H1 (cell line): ENCODE results near the gene DLL4. TPM values are rescaled to one million over a fixed set of nuclear protein-coding genes. Genes with fewer than 3 reads are reported as not detected.

Source experiments
- CREB1 ChIP-seq: IDR thresholded peaks from 2 replicates; pipeline ENCODE4 v1.6.1; 2012; ENCODE audit warnings: inconsistent platforms
- polyA plus RNA-seq, 7 experiments: library from polyadenylated mRNA; depleted of rRNA in 3 of 7; stranded (reverse) in 5 of 7; unstranded in 2 of 7; fragments of >200 nt in 5 of 7; fragments of 200-250 nt in 2 of 7; gene quantifications; 1 replicate in 5 of 7; 2 replicates in 1 of 7; 4 replicates in 1 of 7; pipeline versions ENCODE4 v1.2.1 to v1.2.3, GENCODE V29; 2011 to 2013; ENCODE audit warnings: missing spikeins in 2 of 7, mixed read lengths in 2 of 7
- total RNA-seq: library from RNA; stranded (reverse); fragmentation: NEBNext Ultra II Directional; extraction: Animal tissue kit (Norgen Biotek cat#: 25700); gene quantifications from 2 replicates; pipeline ENCODE4 v1.2.1, GENCODE V29; 2021
- TF ChIP-seq, protein P1 (sequence below): IDR thresholded peaks from 2 replicates; pipeline ENCODE4 v1.6.1; 2011; ENCODE audit warnings: low read depth, mild to moderate bottlenecking, low read length; ENCODE audit not compliant: insufficient read depth

Gene DLL4
- total and polyA plus RNA-seq, 2 of the 8 experiments (the other 6 are each of a cell fraction or from before 2014, with no cell fraction given) = 0.23 to 0.60 TPM

DNA sequence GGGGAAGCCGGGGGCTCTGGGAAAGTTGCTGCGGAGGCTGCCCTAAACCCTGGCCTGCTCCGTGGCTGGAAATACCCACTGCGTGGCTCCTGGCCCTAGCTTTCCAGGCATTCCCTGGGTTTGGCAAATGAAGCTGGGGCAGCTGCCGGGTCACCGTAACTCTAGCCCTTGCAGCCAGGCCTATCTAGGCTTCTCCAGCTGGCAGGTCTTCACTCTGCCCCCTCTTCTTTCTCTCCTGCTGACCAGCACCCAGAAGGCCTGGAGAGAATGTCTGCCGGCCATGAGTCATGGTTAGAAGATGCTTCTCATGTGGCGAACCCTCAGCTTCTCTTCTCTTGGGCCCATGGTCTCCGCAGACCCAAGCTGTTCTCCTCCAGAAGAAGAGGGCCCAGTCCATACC is 5.6 kb upstream of the DLL4 start (continued):
- TF ChIP-seq, protein P1, sequence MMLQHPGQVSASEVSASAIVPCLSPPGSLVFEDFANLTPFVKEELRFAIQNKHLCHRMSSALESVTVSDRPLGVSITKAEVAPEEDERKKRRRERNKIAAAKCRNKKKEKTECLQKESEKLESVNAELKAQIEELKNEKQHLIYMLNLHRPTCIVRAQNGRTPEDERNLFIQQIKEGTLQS = no peak
- TF ChIP-seq CREB1 = no peak
